Keratinocyte (primary cell): Measurements from ENCODE around the gene SCRT2. TPM values are rescaled to one million over a fixed set of nuclear protein-coding genes. Genes with fewer than 3 reads are reported as not detected.

ENCODE experiments used
- DNase-seq: peaks from one replicate; pipeline ENCODE4 v3.0.0-alpha.2; 2011; ENCODE audit warnings: low read depth, missing footprints, low spot score
- FAIRE-seq: peaks from 2 replicates; lab custom pipeline; 2011; peaks lifted over from hg19 to GRCh38; lab: Jason Lieb, UNC
- H2AFZ ChIP-seq: 2 replicates; pipeline ENCODE4 v1.6.0; 2012; ENCODE audit warnings: low read length, control low read depth, inconsistent platforms; ENCODE audit not compliant: control insufficient read depth
- H3K27ac ChIP-seq: 2 replicates; pipeline ENCODE4 v1.5.1; 2011; ENCODE audit warnings: low read length; ENCODE audit not compliant: control insufficient read depth, insufficient read depth
- H3K27me3 ChIP-seq: 3 replicates; pipeline ENCODE4 v1.6.0; 2011; ENCODE audit warnings: low read length; ENCODE audit not compliant: control insufficient read depth, insufficient read depth; ENCODE audit errors: extremely low read depth
- H3K36me3 ChIP-seq, 2 experiments: 2 replicates in 1 of 2; 3 replicates in 1 of 2; pipeline ENCODE4 v1.5.1; 2011; ENCODE audit warnings: low read length in 2 of 2, mild to moderate bottlenecking in 1 of 2; ENCODE audit not compliant: control insufficient read depth in 2 of 2, insufficient read depth in 2 of 2; ENCODE audit errors: extremely low read depth in 1 of 2
- H3K4me1 ChIP-seq: 3 replicates; pipeline ENCODE4 v1.5.1; 2011; ENCODE audit warnings: low read length; ENCODE audit not compliant: control insufficient read depth, insufficient read depth; ENCODE audit errors: extremely low read depth
- H3K4me2 ChIP-seq: 3 replicates; pipeline ENCODE4 v1.6.0; 2011; ENCODE audit warnings: low read depth, low read length; ENCODE audit not compliant: control insufficient read depth, insufficient read depth; ENCODE audit errors: extremely low read depth
- H3K4me3 ChIP-seq, 3 experiments: fragments of 200-600 bp in 1 of 3; sonication (generic) in 1 of 3; 2 replicates in 2 of 3; 3 replicates in 1 of 3; pipeline ENCODE4 v1.5.1; 2011 to 2016; ENCODE audit warnings: low read length in 3 of 3, mild to moderate bottlenecking in 3 of 3, control low read depth in 2 of 3, inconsistent platforms in 1 of 3, low read depth in 1 of 3, mixed read lengths in 1 of 3, mixed run types in 1 of 3, moderate library complexity in 1 of 3; ENCODE audit not compliant: control insufficient read depth in 2 of 3, insufficient read depth in 2 of 3; ENCODE audit errors: extremely low read depth in 1 of 3
- H3K79me2 ChIP-seq: 2 replicates; pipeline ENCODE4 v1.6.0; 2012; ENCODE audit warnings: low read length; ENCODE audit not compliant: control insufficient read depth, insufficient read depth
- H3K9ac ChIP-seq: 3 replicates; pipeline ENCODE4 v1.6.0; 2011; ENCODE audit warnings: low read length; ENCODE audit not compliant: control insufficient read depth, insufficient read depth; ENCODE audit errors: extremely low read depth
- H3K9me1 ChIP-seq: 3 replicates; pipeline ENCODE4 v1.6.0; 2011; ENCODE audit warnings: low read length; ENCODE audit not compliant: control insufficient read depth, insufficient read depth; ENCODE audit errors: extremely low read depth
- H3K9me3 ChIP-seq: 2 replicates; pipeline ENCODE4 v1.5.1; 2012; ENCODE audit warnings: low read depth, low read length; ENCODE audit not compliant: control insufficient read depth
- H4K20me1 ChIP-seq: 3 replicates; pipeline ENCODE4 v1.6.0; 2011; ENCODE audit warnings: low read length; ENCODE audit not compliant: control insufficient read depth, insufficient read depth; ENCODE audit errors: extremely low read depth
- CTCF ChIP-seq, 3 experiments: IDR thresholded peaks in 1 of 3; conservative IDR thresholded peaks in 1 of 3; optimal IDR thresholded peaks in 1 of 3; 2 replicates in 2 of 3; 3 replicates in 1 of 3; pipeline versions ENCODE3 to v1.5.1; 2011; ENCODE audit warnings: low read length in 3 of 3, mild to moderate bottlenecking in 3 of 3, moderate library complexity in 2 of 3, control low read depth in 1 of 3, inconsistent platforms in 1 of 3; ENCODE audit not compliant: insufficient read depth in 2 of 3; ENCODE audit errors: extremely low read depth in 1 of 3
- EZH2 ChIP-seq: IDR thresholded peaks from one replicate; pipeline ENCODE4 v1.6.1; 2012; ENCODE audit warnings: inconsistent platforms, mild to moderate bottlenecking, low read length, moderate library complexity
- dilution Hi-C: fragments of 300-500 bp; cut with MboI; formaldehyde crosslinking; loops from one replicate; pipeline ENCODE4 v1.7.0; 2020; ENCODE audit warnings: low sequenced_read_pairs; ENCODE audit not compliant: extremely low pct_ligation_motif_present
- polyA plus RNA-seq, 5 experiments: library from polyadenylated mRNA; depleted of rRNA in 3 of 5; stranded (reverse) in 3 of 5; stranded (forward) in 1 of 5; unstranded in 1 of 5; fragments of >200 nt; gene quantifications; 1 replicate in 1 of 5; 2 replicates in 3 of 5; 3 replicates in 1 of 5; pipeline versions ENCODE4 v1.2.1 to v1.2.3, GENCODE V29; 2011 to 2012; ENCODE audit warnings: missing spikeins in 2 of 5, low read depth in 1 of 5, low replicate concordance in 1 of 5

Gene SCRT2
- polyA plus RNA-seq, 1 donor (not counting 4 experiments of a cell fraction or from before 2014, with no cell fraction given), result not detected

GRCh38 chr20:697826-698225, 22.2 kb upstream of the SCRT2 start:
- H3K27me3 ChIP-seq, result peaks cover 9% of the 10 kb centered on the region
- dilution Hi-C loops, result no loop called here

GRCh38 chr20:695165-695866, 19.7 kb upstream of the SCRT2 start:
- no peak overlapping the region for H3K4me3 ChIP-seq
- H3K36me3 ChIP-seq, result no peaks in the 10 kb centered on the region
- H3K9me1 ChIP-seq, result no peaks in the 10 kb centered on the region
- no peak overlapping the region for H3K4me2 ChIP-seq
- H2AFZ ChIP-seq, result no peak overlapping the region
- TF ChIP-seq EZH2, result no peak
- no peak for TF ChIP-seq CTCF (optimal IDR thresholded peaks at IDR 0.05 in 1 of 3, IDR thresholded peaks at IDR 0.05 in 1 of 3, conservative IDR thresholded peaks at IDR 0.05 in 1 of 3; ENCODE audit: extremely low read depth in 1 of 3, insufficient read depth in 2 of 3, low read length in 3 of 3)
- no peak overlapping the region for H3K27ac ChIP-seq
- H3K27me3 ChIP-seq, result peaks cover 6% of the 10 kb centered on the region
- no peaks in the 10 kb centered on the region for H3K79me2 ChIP-seq
- H4K20me1 ChIP-seq, result no peaks in the 10 kb centered on the region
- no peak overlapping the region for H3K9ac ChIP-seq
- FAIRE-seq (no peak), DNase-seq (no peak)
- dilution Hi-C loops, result no loop called here
- no peaks in the 10 kb centered on the region for H3K9me3 ChIP-seq
- H3K4me1 ChIP-seq, result no peaks in the 10 kb centered on the region

More at GRCh38 chr20:697826-698225, 22.2 kb upstream of the SCRT2 start:
- no peak for TF ChIP-seq CTCF (optimal IDR thresholded peaks at IDR 0.05 in 1 of 3, IDR thresholded peaks at IDR 0.05 in 1 of 3, conservative IDR thresholded peaks at IDR 0.05 in 1 of 3; ENCODE audit: extremely low read depth in 1 of 3, insufficient read depth in 2 of 3, low read length in 3 of 3)
- TF ChIP-seq EZH2, result no peak
- no peaks in the 10 kb centered on the region for H3K79me2 ChIP-seq
- no peak for FAIRE-seq
- H3K4me3 ChIP-seq, result no peak overlapping the region
- H3K9me1 ChIP-seq, result no peaks in the 10 kb centered on the region
- H3K36me3 ChIP-seq, result no peaks in the 10 kb centered on the region
- no peaks in the 10 kb centered on the region for H3K4me1 ChIP-seq
- H3K27ac ChIP-seq, result no peak overlapping the region
- no peak overlapping the region for H2AFZ ChIP-seq
- H4K20me1 ChIP-seq, result no peaks in the 10 kb centered on the region
- no peak overlapping the region for H3K9ac ChIP-seq
- DNase-seq, result no peak
- no peak overlapping the region for H3K4me2 ChIP-seq
- no peaks in the 10 kb centered on the region for H3K9me3 ChIP-seq
